Activated CD4-positive, alpha-beta T cell treated with anti-CD3 and anti-CD28 coated beads, Interleukin-2, amount 10 ng/mL, durations not matched to agents 7 days and 5 days (primary cell): ENCODE results near the gene HSF5. TPM values are rescaled to one million over a fixed set of nuclear protein-coding genes. Genes with fewer than 3 reads are reported as not detected.
A peak's percentile ranks its signal among the peaks of the same experiment; 100 is the strongest.

Source experiments
- CTCF ChIA-PET: fragments of 350-600 bp; sonication (Branson Sonifier 250); formaldehyde crosslinking; loops from one replicate; lab custom pipeline; 2021; ENCODE audit warnings: antibody characterized with exemption; lab: Charles Lee
- POLR2A ChIA-PET: fragments of 350-600 bp; sonication (Branson Sonifier 250); formaldehyde crosslinking; loops from one replicate; lab custom pipeline; 2021; ENCODE audit warnings: antibody characterized with exemption; lab: Charles Lee
- DNase-seq: peaks from one replicate; pipeline ENCODE4 v3.0.0-alpha.2; 2020
- H3K27ac Mint-ChIP-seq: one replicate; pipeline ENCODE4 v1.8.0; 2021; ENCODE audit warnings: mild to moderate bottlenecking, moderate library complexity, mixed read lengths
- H3K27me3 Mint-ChIP-seq: one replicate; pipeline ENCODE4 v1.8.0; 2021; ENCODE audit warnings: mixed read lengths
- H3K36me3 Mint-ChIP-seq: one replicate; pipeline ENCODE4 v1.8.0; 2021; ENCODE audit warnings: low read depth, mixed read lengths
- H3K4me1 Mint-ChIP-seq: one replicate; pipeline ENCODE4 v1.8.0; 2021; ENCODE audit warnings: mixed read lengths
- H3K4me3 Mint-ChIP-seq: one replicate; pipeline ENCODE4 v1.8.0; 2021; ENCODE audit warnings: mild to moderate bottlenecking, moderate library complexity, mixed read lengths
- H3K9me3 Mint-ChIP-seq: one replicate; pipeline ENCODE4 v1.8.0; 2021; ENCODE audit warnings: mixed read lengths
- total RNA-seq, 2 experiments: library from RNA; stranded (reverse); gene quantifications; one replicate each; pipeline ENCODE4 v1.2.3, GENCODE V29; 2021

The HSF5 gene
- total RNA-seq, 2 experiments from 2014 or later = 0.77 to 0.89 TPM

DNA sequence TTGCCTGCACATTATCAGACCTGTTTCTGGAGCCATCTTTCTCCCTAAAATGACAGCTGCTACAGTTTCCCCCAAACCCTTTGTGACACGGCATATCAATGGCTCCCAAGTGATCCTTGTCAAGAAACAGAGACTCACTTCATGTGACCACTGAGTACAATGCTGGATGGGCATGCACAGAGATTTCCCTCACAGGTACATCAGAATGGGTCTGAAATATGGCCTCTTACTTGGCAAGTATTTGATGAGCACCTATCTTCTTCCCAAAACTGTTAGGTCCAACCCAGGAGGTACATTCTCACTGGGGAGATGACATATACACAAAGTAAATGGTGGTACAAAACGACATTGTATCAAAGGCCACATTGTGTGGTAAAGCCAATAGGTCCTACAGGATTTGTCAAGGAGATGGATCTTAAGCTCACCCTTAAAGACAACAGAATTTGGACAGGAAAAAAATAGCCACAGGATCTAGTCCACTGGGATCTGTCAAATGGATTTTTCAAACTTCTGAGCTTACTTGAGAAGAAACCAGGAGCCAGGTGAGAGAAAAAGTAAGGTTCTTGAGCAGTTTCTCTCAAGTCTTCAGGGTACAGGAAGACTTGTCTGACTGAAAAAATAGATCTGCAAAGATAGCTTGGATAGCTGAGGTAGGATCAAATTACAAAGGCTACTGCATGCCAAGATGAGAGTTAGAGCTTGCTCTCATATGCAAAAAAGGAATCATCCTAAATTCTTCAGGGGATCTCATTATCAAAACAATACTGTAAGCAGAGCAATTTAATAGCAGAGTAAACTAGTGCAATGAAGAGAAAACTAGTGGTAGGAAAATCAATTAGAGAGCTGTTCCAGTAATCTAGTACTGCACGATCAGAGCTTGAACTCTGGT lies 99.7 kb downstream of the HSF5 start:
- POLR2A ChIA-PET = no interaction called here
- no peak for DNase-seq
- no peak overlapping the region for H3K4me3 Mint-ChIP-seq

DNA sequence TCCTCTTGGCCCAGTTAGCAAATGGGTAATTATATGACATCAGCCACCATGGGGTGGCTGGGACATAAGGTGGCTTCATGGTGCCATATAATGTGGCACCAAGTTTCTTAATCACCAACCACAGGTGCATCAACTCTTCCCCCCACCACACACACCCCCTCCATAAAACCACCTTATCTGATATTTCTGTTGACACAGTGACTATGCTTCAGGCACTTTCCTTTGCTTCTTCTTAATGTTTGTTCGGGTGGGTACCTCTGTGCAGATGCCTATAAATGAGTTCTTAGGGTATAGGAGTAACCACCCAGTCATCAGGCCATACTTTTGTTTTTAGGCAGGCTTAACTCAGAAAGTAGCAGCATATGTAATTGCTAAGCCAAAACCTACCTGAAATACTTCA lies 100.4 kb downstream of the HSF5 start:
- ChIA-PET CTCF (interaction anchor here (1.0 to 1.4 kb wide), 4 partner anchors 10 to 25 kb away, joined by 3 to 4 read pairs (median 3); no protein-coding TSS in a partner anchor), POLR2A (no interaction called here)
- Mint-ChIP-seq H3K9me3 (no peaks in the 10 kb centered on the region), H3K4me3 (no peak overlapping the region), H3K27me3 (no peaks in the 10 kb centered on the region), H3K36me3 (no peaks in the 10 kb centered on the region), H3K4me1 (peaks cover 9% of the 10 kb centered on the region), H3K27ac (no peak overlapping the region)
- no peak for DNase-seq

More for the DNA sequence above, 99.7 kb downstream of the HSF5 start:
- no peaks in the 10 kb centered on the region for H3K27me3 Mint-ChIP-seq
- no peak overlapping the region for H3K27ac Mint-ChIP-seq
- no peaks in the 10 kb centered on the region for H3K36me3 Mint-ChIP-seq
- peaks cover 5% of the 10 kb centered on the region for H3K4me1 Mint-ChIP-seq
- CTCF ChIA-PET = interaction anchor here (0.8 to 1.4 kb wide), 4 partner anchors 15 to 25 kb away, joined by 3 to 4 read pairs (median 3); no protein-coding TSS in a partner anchor
- no peaks in the 10 kb centered on the region for H3K9me3 Mint-ChIP-seq

DNA sequence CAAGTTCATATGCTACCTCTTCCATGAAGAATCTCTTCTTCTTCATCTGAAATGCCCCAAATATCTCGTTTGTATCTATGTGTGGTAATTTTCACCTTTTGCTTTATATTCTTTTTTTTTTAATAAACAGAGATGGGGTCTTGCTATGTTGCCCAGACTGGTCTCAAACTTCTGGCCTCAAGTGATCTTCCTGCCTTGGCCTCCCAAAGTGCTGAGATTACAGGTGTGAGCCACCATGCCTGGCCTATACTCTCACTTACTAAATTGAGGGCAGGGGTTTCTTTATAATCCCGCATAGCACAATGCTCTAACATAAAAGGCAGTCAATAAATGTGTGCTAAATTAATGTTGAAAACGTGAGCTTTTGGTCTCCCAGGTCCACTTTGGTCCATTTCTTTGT lies 101.5 kb downstream of the HSF5 start:
- CTCF ChIA-PET = interaction anchor here (1.0 to 1.3 kb wide), 2 partner anchors 11 to 14 kb away, joined by 3 read pairs; no protein-coding TSS in a partner anchor
- H3K36me3 Mint-ChIP-seq = no peaks in the 10 kb centered on the region
- H3K4me3 Mint-ChIP-seq = no peak overlapping the region
- H3K9me3 Mint-ChIP-seq = no peaks in the 10 kb centered on the region
- POLR2A ChIA-PET = no interaction called here
- H3K27ac Mint-ChIP-seq = no peak overlapping the region
- no peak for DNase-seq
- H3K27me3 Mint-ChIP-seq = no peaks in the 10 kb centered on the region
- H3K4me1 Mint-ChIP-seq = peaks cover 20% of the 10 kb centered on the region

DNA sequence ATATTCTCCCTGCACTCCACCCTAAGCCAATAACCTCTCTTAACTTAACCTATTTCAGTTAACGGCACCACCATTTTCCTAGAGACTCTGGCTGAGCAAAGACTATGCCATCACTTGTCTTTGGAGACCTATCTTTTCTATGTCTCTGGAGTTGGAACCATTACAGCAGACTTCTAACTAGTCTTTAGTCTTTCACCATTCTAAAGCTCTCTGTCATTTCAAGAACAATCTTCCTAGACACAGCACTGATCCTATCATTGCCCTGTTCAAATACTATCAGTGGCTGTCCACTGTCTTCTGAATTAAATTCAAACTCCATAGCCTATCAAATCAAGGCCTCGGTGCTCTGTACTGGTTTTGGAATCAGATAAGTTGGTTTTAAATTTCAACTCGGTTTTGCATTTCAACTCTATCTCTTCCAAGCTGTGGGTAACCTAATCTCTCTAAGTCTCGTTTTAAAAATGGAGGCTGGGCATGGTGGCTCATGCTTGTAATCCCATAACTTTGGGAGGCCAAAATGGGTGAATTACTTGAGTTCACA lies 102.8 kb downstream of the HSF5 start:
- Mint-ChIP-seq H3K27me3 (no peaks in the 10 kb centered on the region), H3K36me3 (peaks cover 2% of the 10 kb centered on the region), H3K27ac (no peak overlapping the region), H3K9me3 (no peaks in the 10 kb centered on the region), H3K4me1 (peaks cover 29% of the 10 kb centered on the region), H3K4me3 (no peak overlapping the region)
- CTCF ChIA-PET = interaction anchor here (1.4 kb wide), 1 partner anchor 15 kb away, joined by 3 read pairs; no protein-coding TSS in a partner anchor
- DNase-seq = no peak
- POLR2A ChIA-PET = no interaction called here

DNA sequence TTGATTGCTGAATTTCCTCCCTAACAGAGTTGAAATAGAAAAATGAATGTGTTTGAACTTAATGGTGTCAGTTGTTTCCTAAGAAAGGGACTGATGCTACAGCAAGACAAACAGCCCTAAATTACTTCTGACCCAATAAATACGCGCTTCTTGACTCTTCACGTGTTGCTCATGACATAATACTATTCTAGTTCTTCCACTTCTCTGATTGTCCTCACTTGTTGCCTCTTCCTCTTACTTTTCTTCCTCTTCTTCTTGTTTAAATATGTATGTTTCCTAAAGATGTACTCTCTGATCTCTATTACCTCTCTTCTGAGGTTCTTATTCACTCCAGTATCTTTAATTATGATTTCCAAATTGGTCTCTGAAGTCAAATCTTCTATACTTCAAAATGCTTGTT lies 103.3 kb downstream of the HSF5 start:
- no peak overlapping the region for H3K27ac Mint-ChIP-seq
- no peaks in the 10 kb centered on the region for H3K9me3 Mint-ChIP-seq
- no peak for DNase-seq
- peaks cover 2% of the 10 kb centered on the region for H3K36me3 Mint-ChIP-seq
- no peaks in the 10 kb centered on the region for H3K27me3 Mint-ChIP-seq
- POLR2A ChIA-PET = no interaction called here
- H3K4me3 Mint-ChIP-seq = no peak overlapping the region
- H3K4me1 Mint-ChIP-seq = peaks cover 34% of the 10 kb centered on the region
- CTCF ChIA-PET = interaction anchor here (1.2 to 1.4 kb wide), 4 partner anchors 15 to 135 kb away, joined by 3 read pairs; no protein-coding TSS in a partner anchor

DNA sequence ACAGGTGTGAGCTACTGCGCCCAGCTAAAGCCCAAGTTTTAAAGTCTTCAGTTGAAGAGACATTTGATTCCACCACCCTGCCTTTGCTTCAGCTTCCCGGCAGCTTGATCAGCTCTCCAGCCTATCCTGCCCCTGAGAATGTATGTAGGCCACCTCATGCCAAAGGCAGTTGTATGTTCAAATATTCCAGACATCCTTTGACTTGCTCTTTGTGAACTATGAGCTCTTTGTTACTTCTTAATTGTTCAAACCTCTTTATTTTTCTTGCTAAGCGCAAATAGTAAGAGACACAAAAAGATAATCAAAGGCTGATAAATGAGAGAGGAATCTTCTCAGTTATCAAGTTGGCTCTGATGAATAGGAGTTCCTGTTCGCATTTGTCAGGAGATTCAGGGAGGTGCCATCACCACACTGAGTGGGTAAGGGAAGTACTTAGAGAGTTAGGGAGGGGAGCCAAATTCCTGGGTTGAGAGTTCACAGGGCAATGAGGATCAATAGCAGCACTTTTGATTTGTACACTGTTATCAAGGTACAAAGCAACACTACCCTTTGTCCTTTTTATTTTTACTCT lies 104.2 kb downstream of the HSF5 start:
- Mint-ChIP-seq H3K36me3 (peaks cover 3% of the 10 kb centered on the region), H3K4me1 (peaks cover 43% of the 10 kb centered on the region), H3K27me3 (no peaks in the 10 kb centered on the region), H3K4me3 (no peak overlapping the region), H3K9me3 (no peaks in the 10 kb centered on the region), H3K27ac (no peak overlapping the region)
- ChIA-PET POLR2A (no interaction called here), CTCF (interaction anchor here (0.9 to 2.7 kb wide), 7 partner anchors 11 to 134 kb away, joined by 3 to 8 read pairs (median 3); no protein-coding TSS in a partner anchor)
- no peak for DNase-seq

DNA sequence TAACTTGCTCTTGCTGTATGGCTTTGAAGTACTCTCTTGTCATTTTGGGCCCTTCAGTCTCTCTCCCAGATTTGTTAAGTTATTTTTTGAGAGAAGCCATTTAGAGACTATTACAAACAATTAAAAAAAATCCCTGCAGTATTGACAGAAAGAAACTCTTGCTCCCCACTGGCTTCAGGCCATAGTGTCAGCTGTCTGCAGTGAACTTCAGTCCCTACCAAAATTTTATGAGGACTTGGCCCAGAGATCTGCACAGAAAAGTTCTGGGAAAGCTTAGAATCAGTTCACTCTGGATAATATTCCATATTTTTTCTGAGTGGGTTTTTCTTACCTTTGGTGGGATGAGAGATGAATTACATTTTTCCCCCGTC lies 105.4 kb downstream of the HSF5 start:
- Mint-ChIP-seq H3K9me3 (no peaks in the 10 kb centered on the region), H3K27ac (peak overlapping the region; percentile 81), H3K36me3 (peaks cover 3% of the 10 kb centered on the region), H3K4me3 (no peak overlapping the region), H3K4me1 (peaks cover 51% of the 10 kb centered on the region), H3K27me3 (no peaks in the 10 kb centered on the region)
- ChIA-PET POLR2A (no interaction called here), CTCF (interaction anchor here (0.7 to 2.7 kb wide), 2 partner anchors 12 to 17 kb away, joined by 3 to 8 read pairs; no protein-coding TSS in a partner anchor)
- no peak for DNase-seq

DNA sequence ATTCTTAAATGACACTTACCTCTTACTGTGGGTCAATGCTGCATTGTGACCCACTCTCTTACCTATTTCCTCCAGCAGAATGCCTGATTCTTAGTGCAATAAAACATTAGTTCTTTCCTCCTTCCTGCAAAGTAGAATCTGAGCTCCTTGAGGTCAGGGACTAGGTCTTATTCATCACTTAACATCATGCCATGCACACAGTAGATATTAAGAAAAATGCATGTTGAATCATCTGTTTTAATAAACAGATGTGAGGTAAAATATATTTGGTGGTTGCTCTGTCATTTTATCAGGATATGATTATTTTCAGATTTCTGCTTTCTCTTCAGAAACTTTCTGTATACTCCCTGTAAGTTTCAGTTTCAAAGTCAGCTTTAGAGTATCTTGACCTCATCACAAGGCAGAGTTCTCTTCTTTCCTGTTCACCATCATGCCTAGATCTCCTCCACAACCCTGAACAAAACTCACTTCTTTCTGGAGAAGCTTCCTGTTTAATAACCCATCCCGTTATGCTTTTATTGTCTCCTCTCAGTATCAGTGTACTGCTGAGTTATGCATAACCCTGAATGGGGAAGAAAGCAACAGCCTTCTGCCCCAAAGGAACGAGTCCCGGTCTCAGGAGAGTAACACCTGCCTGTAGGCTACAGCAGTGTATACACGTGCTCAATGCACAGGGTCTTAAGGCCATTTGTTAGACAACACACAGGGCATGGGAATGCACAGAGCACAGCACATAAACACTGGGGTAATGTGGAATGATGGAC lies 105.9 kb downstream of the HSF5 start:
- peaks cover 55% of the 10 kb centered on the region for H3K4me1 Mint-ChIP-seq
- POLR2A ChIA-PET = no interaction called here

DNA sequence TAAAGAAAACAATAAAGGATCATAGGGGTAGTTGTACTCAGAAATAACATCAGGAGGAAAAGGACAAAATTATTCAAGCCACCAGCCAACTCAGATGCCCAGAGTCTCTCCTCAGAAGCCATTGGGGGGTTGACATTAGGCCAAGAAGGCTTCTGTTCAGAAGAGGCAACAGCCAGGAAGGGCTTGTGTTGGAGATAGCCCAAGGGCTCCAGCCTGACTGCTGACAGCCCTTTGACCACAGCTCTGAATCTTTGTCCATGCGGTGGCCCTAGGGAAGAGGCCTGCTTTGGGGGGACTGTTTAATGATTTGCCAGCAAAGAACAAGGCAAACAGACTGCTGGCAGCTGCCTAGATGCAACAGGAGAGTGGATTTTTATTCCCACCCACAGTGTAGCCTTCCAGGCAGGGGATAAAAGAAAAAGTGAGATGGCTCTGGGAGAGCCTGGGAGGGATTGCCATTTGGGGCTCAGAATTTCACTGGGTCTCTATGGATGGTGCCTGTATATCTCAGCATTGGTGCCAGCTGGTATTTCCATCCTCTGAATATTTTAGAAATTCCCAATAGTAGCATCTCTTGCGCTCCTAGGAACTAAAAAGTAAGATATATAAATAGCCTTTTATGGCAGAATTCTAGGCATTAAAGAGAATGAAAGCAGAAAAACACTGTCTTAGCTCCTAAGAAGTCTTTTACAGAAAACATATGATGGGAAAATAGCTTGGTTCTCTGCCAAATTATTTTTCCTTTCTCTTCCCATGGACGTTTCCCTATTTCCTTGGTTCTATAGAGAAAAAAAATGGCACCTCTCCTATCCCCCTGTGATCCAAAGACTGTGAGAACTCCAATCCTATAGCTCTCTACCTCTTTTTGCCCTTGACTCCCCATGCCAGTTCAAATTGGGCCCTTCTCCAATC lies 106.8 kb downstream of the HSF5 start:
- no peaks in the 10 kb centered on the region for H3K9me3 Mint-ChIP-seq
- peak overlapping the region; percentile 81 for H3K27ac Mint-ChIP-seq
- peaks cover 56% of the 10 kb centered on the region for H3K4me1 Mint-ChIP-seq
- H3K4me3 Mint-ChIP-seq = no peak overlapping the region
- ChIA-PET CTCF (interaction anchor here (0.5 to 2.7 kb wide), 7 partner anchors 14 to 689 kb away, joined by 3 to 8 read pairs (median 3); no protein-coding TSS in a partner anchor), POLR2A (no interaction called here)
- peaks cover 3% of the 10 kb centered on the region for H3K36me3 Mint-ChIP-seq
- no peak for DNase-seq
- no peaks in the 10 kb centered on the region for H3K27me3 Mint-ChIP-seq

More for the DNA sequence above, 105.9 kb downstream of the HSF5 start:
- CTCF ChIA-PET = interaction anchor here (0.5 to 2.7 kb wide), 4 partner anchors 13 to 689 kb away, joined by 3 to 8 read pairs (median 3); no protein-coding TSS in a partner anchor
- Mint-ChIP-seq H3K27me3 (no peaks in the 10 kb centered on the region), H3K4me3 (peak overlapping the region; percentile 35), H3K36me3 (peaks cover 3% of the 10 kb centered on the region), H3K9me3 (no peaks in the 10 kb centered on the region), H3K27ac (peak overlapping the region; percentile 81)
- no peak for DNase-seq

DNA sequence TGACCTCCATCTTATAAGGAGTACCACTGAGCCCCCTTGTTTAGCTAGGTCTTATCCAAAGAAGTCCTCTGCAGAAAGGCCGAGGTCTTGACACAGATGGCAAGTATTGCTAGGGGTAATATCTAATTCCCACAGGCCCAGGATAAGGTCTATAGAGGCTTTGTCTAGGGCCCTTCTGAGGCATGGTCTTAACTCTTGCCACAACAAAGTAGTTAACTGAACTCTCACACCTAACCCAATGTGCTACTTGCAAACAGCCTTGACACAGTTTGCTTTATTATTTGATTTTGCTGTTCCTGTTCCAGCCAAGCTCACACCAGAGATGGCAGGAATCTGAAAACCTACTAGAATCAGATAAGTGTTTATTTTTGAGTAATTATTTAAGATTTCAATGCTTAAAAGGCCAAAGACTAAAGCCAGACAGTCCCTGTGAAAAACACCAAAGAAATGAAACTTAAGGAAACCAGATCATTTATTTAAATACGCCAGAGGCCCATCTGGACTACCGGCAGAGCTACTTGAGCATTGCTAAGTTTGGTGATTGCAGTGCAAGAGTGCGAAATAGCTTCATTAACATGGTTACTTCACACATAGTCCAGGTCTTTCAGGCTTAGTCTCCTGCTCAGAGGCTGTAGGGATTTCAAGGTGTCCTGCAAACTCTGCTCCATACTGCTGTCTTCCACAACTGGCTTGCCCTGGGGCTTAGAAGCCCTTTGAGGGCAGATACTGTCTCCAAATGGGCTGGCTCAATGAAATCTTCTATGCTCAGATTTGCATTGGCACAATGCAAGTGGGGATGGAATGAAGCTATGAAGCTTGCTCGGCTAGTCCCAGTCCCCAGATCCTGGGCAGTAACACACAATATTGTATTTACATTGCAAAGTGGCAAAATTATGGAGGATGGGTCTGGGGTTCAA lies 107.7 kb downstream of the HSF5 start:
- DNase-seq = no peak
- Mint-ChIP-seq H3K4me1 (peaks cover 58% of the 10 kb centered on the region), H3K4me3 (no peak overlapping the region), H3K27ac (peak overlapping the region; percentile 74), H3K27me3 (no peaks in the 10 kb centered on the region), H3K9me3 (no peaks in the 10 kb centered on the region), H3K36me3 (peaks cover 3% of the 10 kb centered on the region)
- CTCF ChIA-PET = interaction anchor here (0.6 to 2.5 kb wide), 8 partner anchors 9 to 139 kb away, joined by 3 to 9 read pairs (median 4); partner anchors contain the start of gene SUPT4H1
- POLR2A ChIA-PET = no interaction called here

DNA sequence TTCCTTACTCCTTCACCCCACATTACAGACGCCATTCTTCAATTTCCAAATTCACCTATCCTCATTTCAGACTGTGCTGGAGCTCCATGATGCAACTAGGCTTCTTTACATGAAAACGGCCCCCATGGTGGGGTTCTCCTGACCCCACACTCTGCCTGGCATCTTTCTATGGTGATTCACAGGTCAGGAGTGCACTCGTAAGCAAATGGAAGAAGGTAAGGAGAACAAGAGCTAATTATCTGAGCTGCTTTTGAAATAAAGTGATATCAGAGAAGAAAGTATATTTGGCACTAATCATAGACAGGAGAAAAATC lies 108.7 kb downstream of the HSF5 start:
- DNase-seq = no peak
- H3K27me3 Mint-ChIP-seq = no peaks in the 10 kb centered on the region
- no peak overlapping the region for H3K27ac Mint-ChIP-seq
- H3K4me3 Mint-ChIP-seq = no peak overlapping the region
- peaks cover 3% of the 10 kb centered on the region for H3K36me3 Mint-ChIP-seq
- CTCF ChIA-PET = interaction anchor here (0.6 to 2.5 kb wide), 6 partner anchors 8 to 138 kb away, joined by 3 to 9 read pairs (median 3); partner anchors contain the start of gene SUPT4H1
- H3K4me1 Mint-ChIP-seq = peaks cover 58% of the 10 kb centered on the region
- POLR2A ChIA-PET = no interaction called here
- H3K9me3 Mint-ChIP-seq = no peaks in the 10 kb centered on the region
